ENCODE measurements around the gene PTGS2.

Gene PTGS2

GRCh38 chr1:186680245-186681061 is at the start of gene PTGS2:
PTGS2 (minus strand) TSS chr1:186680423; CDS start chr1:186680290, 133 bp downstream.
- DNase-seq, result no peak

GRCh38 chr1:186722711-186723309 is 42.6 kb upstream of the PTGS2 start:
- peak in 1 of 2 experiments; percentile 3 for DNase-seq

- DNase-seq, result no peak
Measured at GRCh38 chr1:186717286-186717685, 37.1 kb upstream of the PTGS2 start.

DNA sequence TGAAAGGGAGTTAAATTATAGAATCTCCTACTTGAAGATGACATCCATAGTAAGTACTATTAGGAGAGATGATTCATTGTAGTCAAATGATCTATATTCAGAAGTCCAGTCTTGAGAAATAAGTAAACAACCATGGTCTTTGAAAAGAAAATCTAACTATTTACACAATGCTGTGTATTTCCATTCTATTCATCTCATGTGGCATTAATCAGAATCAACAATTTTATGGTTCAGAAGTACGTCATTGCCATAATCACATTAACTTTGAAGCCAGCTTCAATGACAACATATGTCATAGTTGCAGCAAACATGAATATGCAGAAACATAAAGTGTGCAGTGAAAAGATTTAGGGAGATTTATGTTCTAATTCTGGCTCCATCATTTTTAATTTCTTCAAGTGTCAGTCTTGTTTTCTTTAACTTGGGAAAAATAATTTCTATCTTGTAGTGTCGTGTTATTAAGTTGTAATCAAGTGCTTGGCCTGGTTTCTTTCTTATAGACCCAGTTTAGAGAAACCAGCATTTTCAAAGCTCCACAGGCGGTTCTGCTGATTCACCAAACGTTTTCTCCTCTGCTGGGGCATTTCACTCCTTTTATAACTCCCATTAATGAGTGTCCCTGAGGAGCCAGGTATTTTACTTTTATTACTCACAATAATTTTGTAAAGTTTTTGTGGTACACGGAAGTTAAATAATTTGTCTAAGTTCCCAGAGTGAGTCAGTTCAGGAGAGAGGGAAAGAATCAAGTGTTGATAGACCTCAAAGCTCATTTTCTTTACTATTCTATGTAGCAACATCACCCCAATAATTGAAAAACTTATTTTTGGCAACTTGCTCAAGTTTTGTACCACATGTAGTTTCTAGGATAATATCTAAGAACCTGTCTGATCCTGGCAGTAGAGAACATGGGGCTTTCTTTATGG is 35.9 kb upstream of the PTGS2 start:
- DNase-seq, result no peak

DNA sequence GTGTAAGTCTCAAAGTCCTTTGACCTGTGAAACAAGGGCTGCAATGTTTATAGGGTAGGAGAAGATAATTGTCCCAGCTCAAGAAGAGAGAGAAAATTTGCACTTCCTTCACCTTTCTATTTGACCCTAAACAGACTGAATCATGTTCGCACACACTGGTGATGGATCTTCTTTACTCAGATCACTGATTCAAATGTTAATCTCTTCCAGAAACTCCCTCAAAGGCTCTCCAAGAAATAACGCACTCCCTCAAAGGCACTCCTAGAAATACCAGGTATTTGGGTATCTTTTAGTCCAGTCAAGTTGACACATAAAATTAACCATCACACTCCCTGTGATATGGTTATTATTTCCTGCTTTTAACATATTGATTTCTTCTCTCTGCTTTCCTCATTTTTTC is 30.5 kb upstream of the PTGS2 start:
- DNase-seq, result no peak

- no peak for DNase-seq
Measured at GRCh38 chr1:186708694-186709097, 28.5 kb upstream of the PTGS2 start.

DNA sequence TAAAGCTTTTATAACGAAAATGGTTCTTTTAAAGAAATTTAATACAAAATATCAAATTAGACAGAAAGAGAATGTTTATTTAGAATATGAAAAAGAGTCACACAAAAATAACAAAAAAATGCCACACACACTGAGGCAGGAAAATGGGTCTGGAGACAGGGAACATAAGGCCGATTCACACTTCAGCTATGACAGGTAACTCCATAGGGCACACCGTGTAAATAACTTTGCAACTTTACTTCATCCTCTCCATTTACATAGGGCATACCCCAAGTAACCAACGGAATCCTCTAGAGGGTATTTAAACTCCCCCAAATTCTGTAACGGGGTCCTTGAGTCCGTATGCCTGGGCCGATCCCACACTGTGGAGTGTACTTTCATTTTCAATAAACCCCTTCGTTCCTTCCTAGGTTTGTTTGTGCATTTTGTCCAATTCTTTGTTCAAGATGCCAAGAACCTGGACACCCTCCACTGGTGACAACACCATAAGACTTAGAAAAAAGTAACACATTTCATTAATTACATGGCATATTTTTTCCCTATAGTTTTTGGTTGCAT is 23.1 kb upstream of the PTGS2 start:
- no peak for DNase-seq

- no peak for DNase-seq
Measured at GRCh38 chr1:186700722-186701121, 20.5 kb upstream of the PTGS2 start.

- no peak for DNase-seq
Measured at GRCh38 chr1:186699519-186699918, 19.3 kb upstream of the PTGS2 start.

DNA sequence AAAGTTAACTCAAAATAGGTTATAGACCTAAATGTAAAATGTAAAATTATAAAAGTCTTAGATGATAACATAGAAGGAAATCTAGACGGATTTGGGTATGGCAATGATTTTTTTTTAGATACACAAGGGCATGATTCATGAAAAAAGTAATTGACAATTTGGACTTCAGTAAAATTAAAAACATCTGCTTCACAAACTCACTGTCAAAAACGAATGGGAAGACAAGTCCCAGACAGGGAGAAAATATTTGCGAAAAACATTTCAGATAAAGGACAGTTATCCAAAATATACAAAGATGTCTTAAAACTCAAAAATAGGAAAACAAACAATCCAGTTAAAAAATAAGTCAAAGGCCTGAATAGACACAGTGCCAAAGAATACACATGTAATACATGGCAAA is 9.7 kb upstream of the PTGS2 start:
- DNase-seq, result no peak

DNA sequence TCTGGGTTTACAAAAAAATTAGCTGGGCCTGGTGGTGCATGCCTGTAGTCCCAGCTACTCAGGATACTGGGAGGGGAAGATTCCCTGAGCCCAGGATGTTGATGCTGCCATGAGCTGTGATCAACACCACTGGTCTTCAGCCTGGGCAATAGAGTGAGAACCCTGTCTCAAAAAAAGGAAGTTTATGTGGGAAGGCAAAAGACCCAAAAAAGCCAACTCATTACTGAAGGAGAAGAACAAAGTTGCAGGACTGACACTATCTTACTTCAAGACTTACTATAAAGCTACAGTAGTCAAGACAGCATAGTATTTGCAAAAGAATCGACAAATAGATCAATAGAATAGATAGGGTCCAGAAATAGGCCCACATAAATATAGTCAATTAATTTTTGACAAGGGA is 9.2 kb upstream of the PTGS2 start:
- DNase-seq, result no peak

DNA sequence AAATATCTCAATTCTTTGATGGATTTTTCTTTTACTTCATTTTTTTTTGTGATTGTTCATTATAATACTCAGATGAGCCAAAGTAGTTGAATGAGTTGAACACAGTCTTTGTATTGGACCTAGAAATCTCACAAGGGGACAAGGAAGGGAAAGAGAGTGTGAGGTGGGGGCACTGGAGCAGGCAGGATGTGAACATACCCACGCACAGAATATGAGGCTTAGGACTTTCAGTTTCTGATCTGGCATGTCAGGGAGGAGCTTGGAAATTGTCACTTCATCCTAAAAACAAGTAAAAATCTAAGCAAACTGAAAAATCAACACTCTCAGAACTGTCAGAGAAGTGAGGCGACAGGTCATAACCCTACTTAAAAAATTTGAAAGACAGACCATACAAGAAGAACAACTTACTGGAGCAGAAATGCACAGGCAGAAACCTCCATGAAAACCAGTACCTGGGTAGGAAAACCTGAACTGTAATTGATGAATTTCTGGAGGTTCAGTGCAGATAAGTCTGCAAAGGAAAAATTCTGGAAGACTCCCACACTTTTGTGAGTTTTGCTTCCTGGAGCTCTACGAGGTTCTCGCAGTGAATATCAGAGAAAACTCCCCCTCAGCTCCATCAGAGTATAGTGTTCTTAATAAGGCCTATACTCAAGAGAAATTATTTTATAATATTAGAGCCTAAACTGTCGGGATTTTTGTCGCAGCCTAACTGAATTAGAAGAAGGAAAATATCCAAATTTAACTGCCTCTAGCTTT is 3.6 kb upstream of the PTGS2 start:
- DNase-seq, result no peak

DNA sequence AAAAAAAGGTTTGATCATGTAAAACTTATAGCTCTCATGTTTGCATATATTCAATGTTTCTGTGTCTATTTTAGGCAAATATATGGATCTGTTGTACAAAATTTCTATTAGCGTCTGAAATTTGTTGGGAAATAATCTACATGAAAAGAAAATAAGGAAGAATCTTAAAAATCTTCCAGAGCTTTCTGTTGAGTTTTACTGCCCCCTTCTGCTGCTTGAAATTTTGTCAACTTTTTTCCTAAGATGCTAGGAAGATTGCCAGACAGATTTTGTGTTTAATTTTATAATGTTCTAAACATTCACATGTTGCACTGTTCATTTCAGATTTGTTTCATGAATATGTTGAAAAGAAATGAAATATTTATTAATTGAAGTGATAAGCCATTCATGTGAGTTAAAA is 2.5 kb upstream of the PTGS2 start:
- no peak for DNase-seq

- no peak for DNase-seq
Measured at GRCh38 chr1:186681801-186682200, 1.6 kb upstream of the PTGS2 start.

GRCh38 chr1:186681121-186681520 is 898 bp upstream of the PTGS2 start:
- no peak for DNase-seq

DNA sequence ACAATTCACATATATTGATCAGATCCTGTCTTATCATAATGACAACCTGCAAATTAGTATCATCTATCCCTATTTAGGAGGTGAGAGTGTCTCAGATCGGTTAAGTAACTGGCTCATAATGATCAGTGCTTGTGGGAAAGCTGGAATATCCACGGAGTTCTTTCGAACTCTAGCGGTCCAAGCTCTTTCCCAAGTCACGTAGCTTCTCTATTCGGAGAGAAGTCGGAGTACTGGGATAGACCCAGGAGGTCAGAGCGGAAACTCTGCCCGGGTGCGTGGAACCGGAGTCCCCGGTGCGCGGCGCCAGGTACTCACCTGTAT is 339 bp downstream of the PTGS2 start:
- no peak for DNase-seq

DNA sequence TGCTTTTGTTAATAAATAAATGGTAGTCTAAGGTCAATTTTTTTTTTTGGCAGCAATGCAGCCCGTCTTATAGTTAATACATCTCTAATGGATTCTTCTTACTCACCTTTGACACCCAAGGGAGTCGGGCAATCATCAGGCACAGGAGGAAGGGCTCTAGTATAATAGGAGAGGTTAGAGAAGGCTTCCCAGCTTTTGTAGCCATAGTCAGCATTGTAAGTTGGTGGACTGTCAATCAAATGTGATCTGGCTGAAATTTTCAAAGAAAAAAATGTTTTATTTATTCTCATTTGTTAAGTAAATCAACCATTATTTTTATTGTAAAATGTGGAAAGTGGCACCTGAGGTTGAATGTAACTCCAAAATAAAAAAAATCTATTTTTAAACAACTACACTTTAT is 2.1 kb downstream of the PTGS2 start:
- DNase-seq, result no peak

DNA sequence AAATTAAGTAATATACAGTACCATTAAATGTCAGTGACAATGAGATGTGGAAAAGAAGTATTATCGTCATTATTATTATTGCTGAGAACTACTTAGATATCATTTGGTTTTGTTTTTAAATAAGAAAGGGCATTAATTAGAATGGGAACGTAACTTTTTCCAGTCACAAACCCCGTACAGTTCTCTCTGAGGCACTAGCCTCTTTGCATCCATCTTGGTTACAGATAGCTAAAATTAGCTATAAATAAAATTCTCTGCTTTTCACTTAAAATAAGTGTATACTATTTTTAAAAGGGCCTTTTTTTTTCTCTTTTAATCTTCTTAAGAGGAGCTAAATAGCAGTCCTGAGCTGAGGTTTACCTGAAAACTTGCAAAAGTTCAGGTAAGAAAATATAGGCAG is 7.6 kb downstream of the PTGS2 start:
- no peak for DNase-seq

GRCh38 chr1:186672131-186672530 is 8.1 kb downstream of the PTGS2 start:
- DNase-seq, result no peak

DNA sequence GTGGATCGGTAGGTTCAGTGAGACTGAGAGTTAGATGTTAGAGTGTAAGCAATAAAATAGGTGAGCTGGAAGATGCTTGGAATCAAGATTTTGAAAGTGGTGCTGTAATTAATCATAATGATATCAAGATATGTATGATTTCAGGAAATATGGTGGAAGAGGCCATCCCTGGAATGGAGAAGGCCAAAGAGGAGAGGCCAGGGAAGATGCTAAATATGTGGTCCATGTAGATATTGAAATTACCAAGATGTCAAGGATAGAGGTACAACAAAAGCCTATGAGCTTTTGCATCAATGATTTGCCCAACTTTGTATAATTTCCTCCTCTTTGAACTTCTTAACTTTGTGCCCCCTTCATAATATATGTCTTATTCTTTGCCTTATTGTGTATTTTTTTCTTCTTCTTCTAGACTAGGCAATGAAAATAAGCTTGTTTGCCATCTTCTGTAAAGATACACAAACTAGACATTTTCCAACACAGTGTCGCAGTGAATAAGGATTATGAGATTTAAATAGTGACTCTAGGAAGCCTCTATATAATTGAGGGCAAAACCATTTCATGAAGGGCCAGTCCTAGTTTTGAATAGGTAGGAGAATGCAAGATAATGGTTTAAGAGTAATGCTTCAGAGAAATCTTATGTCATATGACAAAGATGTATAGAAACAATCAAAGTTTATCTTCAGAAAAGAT is 8.9 kb downstream of the PTGS2 start:
- DNase-seq, result no peak

DNA sequence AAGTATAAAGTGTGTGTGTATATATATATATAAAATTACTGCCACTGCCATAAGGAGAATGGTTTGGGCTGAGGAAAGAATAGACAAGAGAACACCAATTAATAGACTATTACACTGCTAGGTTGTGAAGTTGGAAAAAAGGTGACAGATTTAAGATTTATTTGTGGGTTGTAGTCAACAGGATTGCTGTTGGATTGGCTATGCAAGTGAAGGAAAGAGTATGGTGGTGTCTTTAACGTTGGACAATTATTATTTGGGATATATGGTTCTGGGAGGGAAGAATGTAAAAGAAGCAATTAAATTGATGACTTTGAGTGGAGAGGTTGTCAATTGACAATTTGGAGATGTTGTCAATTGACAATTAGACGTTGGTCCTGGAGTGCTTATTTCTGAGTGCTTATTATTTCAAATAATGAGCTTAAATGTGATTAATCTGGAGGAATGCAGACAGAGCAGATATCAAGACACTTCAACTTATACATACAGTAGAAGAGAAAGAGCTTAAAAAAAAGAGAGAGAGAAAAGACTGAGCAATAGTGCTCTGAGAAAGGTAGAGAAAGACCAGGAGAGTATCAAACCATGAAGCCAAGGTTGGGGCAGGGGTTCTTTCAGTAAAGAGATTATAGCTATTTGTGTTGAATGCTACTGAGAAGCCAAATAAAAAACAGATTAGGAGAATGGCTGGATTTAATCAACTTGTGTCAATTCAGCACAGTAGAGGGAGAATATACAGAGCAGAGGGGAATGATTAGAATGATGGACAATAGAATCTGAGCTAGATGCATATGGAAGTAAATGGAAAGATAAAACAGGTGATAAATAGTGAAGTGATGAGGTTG is 9.7 kb downstream of the PTGS2 start:
- DNase-seq, result no peak
